Cortex of kidney (tissue), 1 donor: Measurements from ENCODE around the gene BCL2L11.
A peak's percentile ranks its signal among the peaks of the same experiment; 100 is the strongest.

Experiments used
- DNase-seq: peaks from one replicate; lab custom pipeline; 2025; lab: John Stamatoyannopoulos, UW

The BCL2L11 gene

GRCh38 chr2:111117598-111118480, 2.9 kb upstream of the BCL2L11 start:
- DNase-seq, result no peak

GRCh38 chr2:111118481-111118980, 2.2 kb upstream of the BCL2L11 start:
- no peak for DNase-seq

- DNase-seq, result no peak
Observed at GRCh38 chr2:111118981-111119821, 1.5 kb upstream of the BCL2L11 start.

GRCh38 chr2:111119822-111120252, 877 bp upstream of the BCL2L11 start:
- DNase-seq, result no peak

- no peak for DNase-seq
Observed at GRCh38 chr2:111121028-111121827, 514 bp downstream of the BCL2L11 start.

GRCh38 chr2:111121828-111122630, 1.3 kb downstream of the BCL2L11 start:
- peak; percentile 78 for DNase-seq

GRCh38 chr2:111122631-111123421, 2.1 kb downstream of the BCL2L11 start:
- DNase-seq, result no peak

- DNase-seq, result no peak
Observed at GRCh38 chr2:111123751-111124150, 3.0 kb downstream of the BCL2L11 start.

GRCh38 chr2:111126581-111126980, 5.9 kb downstream of the BCL2L11 start:
- DNase-seq, result no peak

- no peak for DNase-seq
Observed at GRCh38 chr2:111127351-111127750, 6.6 kb downstream of the BCL2L11 start.

GRCh38 chr2:111128096-111128495, 7.4 kb downstream of the BCL2L11 start:
- no peak for DNase-seq

GRCh38 chr2:111133603-111134002, 12.9 kb downstream of the BCL2L11 start:
- DNase-seq, result no peak

GRCh38 chr2:111134055-111134454, 13.3 kb downstream of the BCL2L11 start:
- no peak for DNase-seq

- DNase-seq, result no peak
Observed at GRCh38 chr2:111135237-111135909, 14.7 kb downstream of the BCL2L11 start.

GRCh38 chr2:111135910-111136297, 15.2 kb downstream of the BCL2L11 start:
- no peak for DNase-seq

GRCh38 chr2:111138839-111139238, 18.1 kb downstream of the BCL2L11 start:
- DNase-seq, result no peak

- no peak for DNase-seq
Observed at GRCh38 chr2:111139637-111140317, 19.1 kb downstream of the BCL2L11 start.

GRCh38 chr2:111140815-111141214, 20.1 kb downstream of the BCL2L11 start:
- DNase-seq, result no peak

- no peak for DNase-seq
Observed at GRCh38 chr2:111142101-111142500, 21.4 kb downstream of the BCL2L11 start.
